ENCODE data around the gene TUSC2.

- TF ChIP-seq CTCF (IDR thresholded peaks at IDR 0.05; ENCODE audit: low read length) = no peak
- no peak for TF ChIP-seq EZH2 (IDR thresholded peaks at IDR 0.05; ENCODE audit: borderline replicate concordance, low read length)
Observed at GRCh38 chr3:50294089-50294488, 33.9 kb downstream of the TUSC2 start.
